Globus pallidus (tissue), 1 donor: ENCODE data around the gene UBE4A.

ENCODE experiments used
- DNase-seq: peaks from one replicate; pipeline ENCODE4 v3.0.0-alpha.2; 2015; ENCODE audit warnings: low spot score

The UBE4A gene

DNA sequence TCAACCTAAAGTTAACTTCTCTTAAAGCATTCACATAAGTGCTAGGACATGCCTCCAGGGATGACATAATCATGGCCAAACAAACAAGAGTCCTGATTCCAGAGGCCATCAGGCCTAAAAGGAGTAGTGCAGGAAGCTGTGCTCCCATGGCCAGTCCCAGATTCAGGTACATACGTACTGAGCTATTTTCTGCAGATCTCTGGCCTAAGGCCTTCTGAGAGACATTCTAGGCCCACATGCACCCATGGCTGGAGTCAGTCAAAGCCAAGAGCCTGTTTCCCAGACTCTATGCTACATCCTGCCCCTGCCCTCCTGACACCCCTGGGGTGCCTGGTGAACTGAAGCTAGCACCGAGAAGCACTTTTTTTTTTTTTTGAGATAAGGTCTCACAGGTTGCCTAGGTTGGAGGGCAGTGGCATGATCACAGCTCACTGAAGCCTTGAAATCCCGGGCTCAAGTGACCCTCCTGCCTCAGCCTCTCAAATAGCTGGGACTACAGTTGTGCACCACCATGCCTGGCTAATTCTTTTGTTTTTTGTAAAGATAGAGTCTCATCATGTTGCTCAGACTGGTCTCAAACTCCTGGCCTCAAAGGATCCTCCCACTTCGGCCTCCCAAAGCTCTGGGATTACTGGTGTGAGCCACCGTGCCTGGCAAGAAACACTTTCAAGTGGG lies 17.4 kb upstream of the UBE4A start:
- no peak for DNase-seq

- DNase-seq = no peak
Measured at GRCh38 chr11:118342503-118343161, 16.8 kb upstream of the UBE4A start, which contains the start of gene CD3D. CD3D (minus strand) TSS chr11:118342705; CDS start chr11:118342607, 98 bp downstream.

GRCh38 chr11:118343248-118343647 lies 16.2 kb upstream of the UBE4A start:
- no peak for DNase-seq

DNA sequence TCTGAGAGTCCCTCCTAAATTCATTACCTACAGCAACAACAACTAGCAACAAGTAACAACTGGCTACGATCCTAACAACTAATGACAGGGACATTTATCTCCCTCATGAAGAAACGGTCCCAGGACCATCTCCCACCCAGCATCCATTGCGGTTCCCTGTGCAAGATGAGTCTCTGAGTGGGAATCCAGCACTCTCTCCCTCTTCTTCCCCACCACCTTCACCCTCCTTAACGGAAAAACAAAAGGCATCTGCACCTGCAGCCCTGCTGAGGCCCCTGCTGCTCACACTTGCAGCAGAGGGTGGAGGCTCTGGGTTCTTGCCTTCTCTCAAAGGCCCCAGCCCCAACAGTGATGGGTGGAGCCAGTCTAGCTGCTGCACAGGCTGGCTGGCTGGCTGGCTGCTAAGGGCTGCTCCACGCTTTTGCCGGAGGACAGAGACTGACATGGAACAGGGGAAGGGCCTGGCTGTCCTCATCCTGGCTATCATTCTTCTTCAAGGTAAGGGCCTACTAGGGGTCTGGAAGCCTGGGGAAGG lies 15.4 kb upstream of the UBE4A start, which contains the start of gene CD3G:
TSS of gene CD3G (plus strand) at position 364 of the 535 bp plus-strand sequence. CDS start at position 444, 80 bp downstream.
- DNase-seq = no peak

DNA sequence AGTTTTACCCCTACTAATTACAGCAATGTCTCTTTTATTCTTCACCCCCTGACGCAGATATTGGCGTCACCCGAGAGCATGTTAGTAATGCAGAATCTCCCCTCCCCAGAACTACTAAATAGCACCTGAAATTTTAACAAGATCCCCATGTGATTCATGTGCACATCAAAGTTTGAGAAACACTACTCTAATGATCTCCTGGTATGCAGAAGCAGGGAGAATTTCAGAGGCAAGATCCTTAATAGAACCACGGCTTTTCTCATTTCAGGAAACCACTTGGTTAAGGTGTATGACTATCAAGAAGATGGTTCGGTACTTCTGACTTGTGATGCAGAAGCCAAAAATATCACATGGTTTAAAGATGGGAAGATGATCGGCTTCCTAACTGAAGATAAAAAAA lies 9.9 kb upstream of the UBE4A start:
- DNase-seq = no peak

- no peak for DNase-seq
Measured at GRCh38 chr11:118353084-118353710, 6.2 kb upstream of the UBE4A start.

- no peak for DNase-seq
Measured at GRCh38 chr11:118358071-118358470, 1.3 kb upstream of the UBE4A start.

- no peak for DNase-seq
Measured at GRCh38 chr11:118364956-118365615, 5.7 kb downstream of the UBE4A start.

- DNase-seq = no peak
Measured at GRCh38 chr11:118366287-118366686, 6.9 kb downstream of the UBE4A start.

- no peak for DNase-seq
Measured at GRCh38 chr11:118370774-118371173, 11.4 kb downstream of the UBE4A start.

GRCh38 chr11:118373263-118373662 lies 13.9 kb downstream of the UBE4A start:
- no peak for DNase-seq

DNA sequence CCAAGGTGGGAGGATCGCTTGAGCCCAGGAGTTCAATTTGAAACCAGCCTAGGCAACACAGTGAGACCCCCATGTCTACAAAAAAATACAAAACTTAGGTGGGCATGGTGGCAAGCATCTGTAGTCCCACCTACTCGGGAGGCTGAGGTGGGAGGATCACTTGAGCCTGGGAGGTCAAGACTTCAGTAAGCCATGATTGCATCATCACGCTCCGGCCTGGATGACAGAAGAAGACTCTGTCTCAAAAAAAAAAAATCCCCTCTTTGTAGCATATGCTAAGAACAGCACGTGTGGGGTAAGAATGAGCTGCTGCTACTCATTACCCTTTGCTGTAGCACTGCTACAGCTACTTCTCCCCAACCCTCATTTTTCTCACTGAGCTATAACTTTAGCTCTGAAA lies 14.5 kb downstream of the UBE4A start:
- no peak for DNase-seq

GRCh38 chr11:118374729-118375128 lies 15.3 kb downstream of the UBE4A start:
- no peak for DNase-seq

- DNase-seq = no peak
Measured at GRCh38 chr11:118375978-118376377, 16.6 kb downstream of the UBE4A start.

DNA sequence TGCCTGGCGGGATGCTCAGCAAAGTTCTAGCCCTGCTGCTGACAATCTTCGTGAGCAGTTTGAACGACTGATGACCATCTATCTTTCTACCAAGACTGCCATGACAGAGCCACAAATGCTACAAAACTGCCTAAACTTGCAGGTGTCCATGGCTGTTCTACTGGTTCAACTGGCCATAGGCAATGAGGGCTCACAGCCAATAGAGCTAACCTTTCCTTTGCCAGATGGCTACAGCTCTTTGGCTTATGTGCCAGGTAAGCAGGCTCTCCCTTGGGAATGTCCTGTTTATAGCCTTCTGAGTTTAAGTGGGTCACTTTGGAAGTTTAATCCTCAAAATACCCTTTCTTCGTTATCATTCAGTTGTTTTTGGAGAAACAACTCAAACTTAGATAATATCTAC lies 20.1 kb downstream of the UBE4A start:
- DNase-seq = no peak

DNA sequence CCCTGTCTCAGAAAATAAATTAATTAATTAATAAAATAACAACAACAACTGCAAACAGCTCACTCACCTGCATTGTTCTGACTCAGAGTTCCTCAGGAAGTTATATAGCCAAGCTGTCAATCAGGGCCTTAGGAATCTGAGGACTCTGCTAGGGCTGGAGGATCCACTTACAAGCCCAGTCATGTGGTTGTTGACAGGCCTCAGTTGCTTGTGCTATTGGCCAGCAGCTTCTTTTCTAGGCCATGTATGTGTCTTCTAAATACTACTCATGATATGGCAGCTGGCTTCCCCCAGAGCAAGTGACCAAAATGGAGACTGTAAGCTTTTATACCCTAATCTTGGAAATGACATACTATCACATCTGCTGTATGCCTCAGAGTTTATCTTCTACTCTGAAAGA lies 21.2 kb downstream of the UBE4A start:
- DNase-seq = no peak

DNA sequence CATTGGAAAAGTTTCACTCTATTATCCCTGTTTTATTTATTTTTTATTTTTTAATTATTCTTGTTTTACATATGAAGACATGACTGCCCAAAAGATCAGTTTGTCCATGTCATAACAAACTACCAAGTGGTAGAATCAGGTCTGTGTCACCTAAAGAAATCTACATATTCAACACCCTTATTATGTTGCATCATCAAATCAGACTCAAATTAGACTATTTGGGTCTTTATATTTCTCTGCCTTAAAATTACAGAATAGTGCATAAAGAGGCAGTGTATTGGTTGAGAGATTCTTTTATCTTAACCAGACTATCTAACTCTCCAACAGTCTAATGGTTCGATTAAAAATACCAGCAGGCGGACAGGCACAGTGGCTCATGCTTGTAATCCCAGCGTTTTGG lies 23.6 kb downstream of the UBE4A start:
- no peak for DNase-seq

DNA sequence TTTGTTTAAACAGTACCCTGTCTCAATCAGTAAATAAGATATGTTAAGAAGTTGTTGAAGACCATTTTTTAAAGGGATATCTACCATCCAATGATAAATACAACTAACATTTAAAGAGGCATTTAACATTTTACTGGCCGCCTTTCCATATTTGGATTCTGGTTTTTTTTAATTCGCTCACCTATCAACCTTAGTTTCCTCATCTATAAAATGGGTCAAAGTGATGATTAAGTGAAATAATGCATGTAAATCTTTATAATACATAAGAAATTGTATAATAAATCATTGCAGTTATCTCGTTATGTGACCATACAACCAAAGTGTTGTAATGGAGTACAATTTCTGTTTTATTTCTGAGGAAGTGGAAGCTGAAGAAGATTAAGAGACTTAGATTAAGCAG lies 24.3 kb downstream of the UBE4A start:
- no peak for DNase-seq

GRCh38 chr11:118396097-118396501 lies 36.7 kb downstream of the UBE4A start:
- DNase-seq = no peak

DNA sequence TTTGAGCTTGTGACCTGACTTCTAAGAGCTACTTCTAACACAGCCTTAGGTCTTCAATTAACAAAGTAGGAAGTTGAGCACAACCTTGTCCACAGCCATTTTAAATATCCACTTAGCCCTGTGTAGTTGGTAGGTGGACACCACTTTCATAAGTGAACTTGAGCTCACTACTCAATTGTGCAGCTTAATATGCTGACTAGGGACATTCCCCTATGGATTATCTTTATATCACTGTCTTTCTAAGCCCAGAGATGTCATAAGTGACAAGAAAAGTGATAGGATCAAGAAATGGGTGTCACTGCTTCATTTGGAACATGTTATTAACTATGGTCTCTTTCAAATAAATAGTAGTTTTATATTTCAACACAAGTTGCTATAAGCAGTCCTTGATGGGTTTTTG lies 38.0 kb downstream of the UBE4A start:
- DNase-seq = no peak

GRCh38 chr11:118398791-118399559 lies 39.6 kb downstream of the UBE4A start:
- no peak for DNase-seq
